ENCODE measurements around the gene EEF1AKMT1. TPM values are rescaled to one million over a fixed set of nuclear protein-coding genes. Genes with fewer than 3 reads are reported as not detected.
"Not testable (repeated sequence)": the region's sequence is repeated elsewhere in the genome, so short reads cannot be mapped to it uniquely, and the experiment has no call there.

Gene EEF1AKMT1
- total RNA-seq, 1 donor from 2014 or later, result 9.9 TPM

DNA sequence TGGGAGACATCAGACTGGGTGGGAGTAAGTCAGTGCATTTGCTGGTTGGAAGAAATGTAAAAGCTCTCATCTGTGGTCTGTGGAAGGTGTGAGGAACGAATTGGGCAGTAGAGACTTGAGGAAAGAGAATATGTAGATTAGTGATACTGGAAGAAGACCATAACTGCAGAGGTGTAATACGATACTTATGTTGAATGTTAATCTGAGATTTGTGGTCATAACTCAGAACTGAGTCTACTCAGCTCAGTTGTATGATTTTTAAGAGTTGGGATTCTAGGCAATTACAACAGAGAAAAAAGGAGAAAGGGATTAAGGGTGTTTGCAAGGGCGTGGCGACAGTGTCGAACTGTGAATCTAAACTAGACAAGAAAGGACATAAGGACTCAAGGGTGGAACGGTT lies 73.5 kb downstream of the EEF1AKMT1 start:
- intact Hi-C loops (cut with micrococcal nuclease), result loop anchor here (5.0 kb wide), 1 partner anchor 503 kb away; no protein-coding TSS in a partner anchor

DNA sequence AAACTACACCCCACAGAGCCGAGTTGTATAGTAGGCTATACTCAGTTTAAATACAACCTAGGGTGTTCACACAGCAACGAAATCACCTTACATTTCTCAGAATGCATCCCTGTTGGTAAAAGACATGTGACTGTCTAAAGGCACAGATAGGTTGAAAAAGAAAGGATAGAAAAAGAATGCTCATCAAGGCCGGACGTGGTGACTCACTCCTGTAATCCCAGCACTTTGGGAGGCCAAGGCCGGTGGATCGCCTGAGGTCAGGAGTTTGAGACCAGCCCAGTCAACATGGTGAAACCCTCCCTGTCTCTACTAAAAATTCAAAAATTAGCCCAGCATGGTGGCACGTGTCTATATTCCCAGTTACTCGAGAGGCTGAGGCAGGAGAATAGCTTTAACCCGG lies 74.0 kb downstream of the EEF1AKMT1 start:
- intact Hi-C loops (cut with micrococcal nuclease), result loop anchor here (5.0 kb wide), 1 partner anchor 502 kb away; no protein-coding TSS in a partner anchor

DNA sequence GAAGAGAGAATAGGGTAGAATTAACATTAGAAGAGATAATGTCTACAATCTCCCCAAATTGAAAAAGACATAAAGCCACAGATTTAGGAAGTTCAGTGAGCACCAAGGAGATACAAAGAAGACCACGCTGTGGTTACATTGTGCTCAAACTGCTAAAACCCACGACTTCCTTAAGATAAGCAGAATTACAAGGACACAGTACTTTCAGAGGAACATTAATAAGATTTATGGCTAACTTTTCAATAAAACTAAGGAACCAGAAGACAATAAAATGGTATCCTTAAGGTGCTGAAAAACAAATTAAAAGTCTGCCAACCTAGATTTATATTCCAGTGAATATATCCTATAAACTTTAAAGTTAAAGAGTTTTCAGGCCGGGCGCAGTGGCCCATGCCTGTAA lies 77.7 kb downstream of the EEF1AKMT1 start:
- intact Hi-C loops (cut with micrococcal nuclease), result no loop called here

DNA sequence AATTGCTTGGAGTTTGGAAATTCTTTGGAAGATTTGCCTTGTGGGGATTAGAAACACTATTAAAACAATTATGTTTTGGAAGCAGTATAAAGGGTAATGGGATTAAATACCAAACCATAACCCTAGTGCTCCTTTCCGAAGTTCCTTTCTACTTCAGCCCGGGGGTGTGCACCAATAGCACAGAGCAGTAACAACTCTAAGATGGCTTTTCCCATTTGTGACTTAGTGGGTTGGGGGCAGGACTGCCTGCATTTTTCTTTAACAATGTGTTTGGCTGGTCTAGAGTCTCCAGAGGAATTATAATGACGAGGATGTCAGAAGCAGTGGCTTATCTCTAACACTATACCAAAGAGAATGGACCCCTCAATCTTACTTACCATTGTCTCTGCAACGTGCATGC lies 82.1 kb downstream of the EEF1AKMT1 start:
- intact Hi-C loops (cut with micrococcal nuclease), result no loop called here

DNA sequence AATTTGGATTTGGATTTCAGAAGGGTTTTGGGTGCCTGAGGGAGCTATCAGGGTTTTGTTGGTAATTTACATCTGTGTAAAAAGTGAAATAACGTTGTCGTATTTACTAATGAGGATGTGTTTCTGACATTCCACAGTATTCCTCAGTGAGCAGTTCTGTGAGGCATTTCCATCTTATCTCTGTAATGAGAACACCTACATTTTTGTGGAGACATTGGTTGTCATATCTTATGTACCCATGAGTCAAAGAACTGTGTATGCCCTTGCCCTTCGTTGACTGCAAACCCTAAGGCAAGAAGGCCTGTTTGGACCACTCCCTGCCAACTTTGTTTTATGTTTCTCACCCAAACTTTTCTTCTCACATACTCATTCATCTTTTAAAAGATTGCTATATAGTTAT lies 84.5 kb downstream of the EEF1AKMT1 start:
- intact Hi-C loops (cut with micrococcal nuclease), result no loop called here

DNA sequence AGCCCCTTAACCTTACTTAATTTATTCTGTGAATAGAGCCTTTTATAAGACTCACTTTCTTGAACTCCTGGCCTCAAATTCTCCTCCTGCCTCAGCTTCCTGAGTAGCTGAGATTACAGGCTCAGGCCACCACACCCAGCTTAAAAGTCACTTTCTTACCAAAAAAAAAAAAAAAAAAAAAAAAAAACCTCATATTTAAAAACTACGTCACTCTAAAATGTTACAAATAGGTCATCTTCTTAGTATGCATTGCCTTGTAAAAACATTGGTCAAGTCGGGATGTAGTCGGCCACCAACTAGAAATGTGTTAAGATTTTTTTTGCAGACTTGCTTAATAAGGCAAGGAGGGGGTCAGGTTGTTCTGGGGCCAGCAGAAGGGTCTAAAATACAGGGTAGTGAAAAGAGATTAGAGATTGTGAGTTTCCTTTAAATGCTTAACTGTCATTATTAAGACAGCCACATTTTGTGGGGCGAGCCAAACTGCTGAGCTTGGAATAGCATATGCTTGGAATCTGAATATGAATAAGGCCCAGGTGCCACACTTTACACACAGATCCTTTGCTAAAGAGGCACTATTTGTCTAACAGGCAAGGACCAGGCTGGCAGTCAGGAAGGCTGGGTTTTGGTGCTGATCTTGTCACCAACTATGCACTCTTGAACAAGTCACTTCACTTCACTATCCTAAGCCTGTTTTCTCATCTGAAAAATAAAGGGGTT lies 86.7 kb downstream of the EEF1AKMT1 start:
- intact Hi-C loops (cut with micrococcal nuclease), result no loop called here

DNA sequence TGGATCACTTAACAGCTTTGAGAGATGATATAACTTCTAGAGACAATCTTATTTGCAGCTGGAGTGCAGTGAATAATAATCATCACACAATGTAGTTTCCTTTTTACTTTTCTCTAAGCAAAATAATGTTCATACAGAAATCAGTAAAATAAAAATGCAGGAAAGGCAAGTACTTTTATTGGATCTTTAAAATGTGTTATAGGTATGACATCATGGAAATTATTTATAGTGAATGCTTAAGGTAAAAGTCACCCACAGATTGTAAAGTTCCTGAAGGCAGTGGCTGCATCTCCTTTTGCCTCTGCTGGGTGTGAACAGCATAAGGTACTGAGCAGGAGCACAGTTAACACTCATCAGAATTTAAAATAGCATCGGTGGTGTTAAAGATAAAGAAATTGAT lies 87.6 kb downstream of the EEF1AKMT1 start:
- intact Hi-C loops (cut with micrococcal nuclease), result no loop called here

DNA sequence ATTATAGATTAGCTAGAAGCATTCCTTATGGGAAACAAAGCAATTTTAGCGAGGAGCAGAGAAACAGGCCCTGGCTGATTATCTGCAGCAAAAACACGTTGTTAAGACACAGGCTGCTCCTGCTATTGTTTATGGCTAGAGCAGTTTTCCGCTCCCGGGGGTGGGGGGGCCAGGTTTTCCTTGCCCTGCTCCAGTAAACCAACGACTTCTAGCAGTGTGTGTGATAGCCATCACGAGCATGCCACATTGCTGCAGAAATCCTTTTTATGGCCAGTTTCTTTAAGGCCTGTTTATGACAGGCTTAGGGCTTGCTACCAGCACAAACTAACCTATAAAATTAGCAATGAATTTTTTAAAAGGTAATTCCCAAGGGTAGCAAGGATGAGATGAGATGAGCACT lies 88.7 kb downstream of the EEF1AKMT1 start:
- intact Hi-C loops (cut with micrococcal nuclease), result no loop called here

DNA sequence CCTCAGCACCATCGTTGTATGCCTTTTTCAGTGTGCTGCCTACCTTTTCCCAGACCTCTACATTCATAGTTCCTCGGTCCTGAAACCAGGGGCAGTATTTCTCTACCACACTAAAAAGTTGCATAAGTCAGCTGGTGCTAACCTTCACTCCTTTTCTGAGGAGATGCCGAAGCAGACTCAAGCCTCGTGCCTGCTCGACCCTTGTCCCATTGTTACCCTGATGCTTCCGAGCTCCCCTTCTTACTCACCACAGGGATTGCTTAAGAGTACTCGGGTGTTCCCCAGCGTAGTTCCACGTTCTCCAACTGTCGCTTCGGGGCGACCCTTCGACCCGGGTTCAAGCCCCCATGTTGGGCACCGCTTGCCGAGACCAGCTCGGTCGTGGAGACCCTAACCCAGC lies 89.2 kb downstream of the EEF1AKMT1 start:
- intact Hi-C loops (cut with micrococcal nuclease), result no loop called here

DNA sequence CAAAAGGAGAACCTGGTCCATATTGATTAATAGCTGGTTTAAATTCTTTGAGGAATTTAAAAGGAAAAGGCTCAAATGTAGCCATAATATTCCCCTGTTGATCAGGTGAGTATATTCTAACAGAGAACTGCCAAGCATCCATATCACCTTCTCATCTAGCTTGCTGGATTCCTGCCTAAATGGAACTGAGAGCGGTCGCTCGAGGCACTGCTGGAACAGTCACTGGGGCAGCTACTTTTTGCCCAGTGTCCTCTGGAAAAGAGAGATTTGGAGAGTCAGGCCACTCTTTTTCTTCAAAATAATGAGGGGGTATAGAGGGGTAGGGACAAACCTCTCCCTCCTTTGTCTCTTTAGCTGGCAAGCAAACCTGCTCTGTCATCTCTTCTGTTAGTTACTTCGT lies 89.7 kb downstream of the EEF1AKMT1 start:
- intact Hi-C loops (cut with micrococcal nuclease), result no loop called here

DNA sequence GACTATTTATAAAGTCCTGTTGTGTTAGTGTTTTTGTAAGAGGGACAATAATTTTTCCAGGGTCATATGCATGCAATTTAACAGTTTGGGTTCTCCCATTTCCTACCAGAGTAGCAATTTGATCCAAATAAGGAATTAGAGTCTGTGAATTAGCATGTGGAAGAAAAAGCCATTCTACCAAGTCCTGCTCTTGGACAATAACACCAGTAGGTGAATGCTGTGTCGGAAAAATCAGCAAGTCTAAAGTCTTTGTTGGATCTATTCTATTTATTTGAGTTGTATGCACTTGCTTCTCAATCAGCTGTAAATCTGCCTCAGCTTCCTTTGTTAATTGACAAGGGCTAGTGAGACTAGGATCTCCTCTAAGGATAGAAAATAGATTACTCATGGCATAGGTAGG lies 91.7 kb downstream of the EEF1AKMT1 start:
- intact Hi-C loops (cut with micrococcal nuclease), result no loop called here

DNA sequence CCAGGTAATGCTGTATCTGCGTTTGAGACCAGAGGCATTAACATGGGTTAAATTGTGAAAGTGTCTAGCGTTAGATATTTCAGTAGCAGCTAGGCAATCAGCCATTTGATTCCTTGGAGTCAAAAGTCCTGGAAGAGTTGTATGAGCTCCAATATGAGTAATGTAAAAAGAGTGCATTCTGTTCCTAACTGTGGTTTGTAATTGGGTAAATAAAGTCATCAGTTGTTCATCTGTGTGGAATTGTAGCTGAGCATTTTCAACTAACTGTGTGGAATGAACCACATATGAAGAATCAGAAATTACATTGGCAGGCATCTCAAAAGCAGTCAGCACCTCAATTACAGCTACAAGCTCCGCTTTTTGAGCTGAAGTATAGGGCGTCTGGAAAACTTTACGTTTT lies 92.3 kb downstream of the EEF1AKMT1 start:
- intact Hi-C loops (cut with micrococcal nuclease), result not testable (repeated sequence)

DNA sequence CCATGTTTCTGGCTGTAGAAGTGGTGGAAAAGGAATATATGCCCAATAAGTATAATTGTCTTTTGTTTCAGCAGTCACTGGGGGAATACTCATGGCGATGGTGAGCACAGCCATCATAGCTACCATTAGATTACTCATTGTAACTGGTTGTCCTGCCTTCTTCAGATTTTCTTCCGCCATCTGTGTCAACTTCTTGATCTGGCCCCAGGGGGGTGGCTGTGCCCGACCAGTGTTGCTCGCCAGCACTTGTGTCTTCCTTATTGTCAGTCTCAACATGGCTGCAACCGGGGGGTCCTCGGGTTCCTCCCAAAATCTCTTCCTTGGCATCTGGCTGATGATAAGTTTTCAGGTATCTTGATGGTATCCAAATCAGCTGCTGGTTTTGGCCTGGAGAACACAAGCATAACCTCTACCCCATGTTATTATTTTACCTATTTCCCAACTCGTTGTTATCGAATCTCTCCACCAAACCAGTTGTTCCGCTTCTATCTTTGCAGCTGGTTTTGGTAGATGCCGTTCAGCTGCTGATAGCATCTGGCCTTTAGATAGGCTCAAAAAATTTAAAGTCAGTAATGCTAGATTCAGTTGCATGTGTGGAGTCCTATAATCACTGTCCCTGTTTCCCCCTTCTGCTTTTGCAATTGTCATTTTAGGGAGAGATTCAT lies 93.2 kb downstream of the EEF1AKMT1 start:
- intact Hi-C loops (cut with micrococcal nuclease), result no loop called here

DNA sequence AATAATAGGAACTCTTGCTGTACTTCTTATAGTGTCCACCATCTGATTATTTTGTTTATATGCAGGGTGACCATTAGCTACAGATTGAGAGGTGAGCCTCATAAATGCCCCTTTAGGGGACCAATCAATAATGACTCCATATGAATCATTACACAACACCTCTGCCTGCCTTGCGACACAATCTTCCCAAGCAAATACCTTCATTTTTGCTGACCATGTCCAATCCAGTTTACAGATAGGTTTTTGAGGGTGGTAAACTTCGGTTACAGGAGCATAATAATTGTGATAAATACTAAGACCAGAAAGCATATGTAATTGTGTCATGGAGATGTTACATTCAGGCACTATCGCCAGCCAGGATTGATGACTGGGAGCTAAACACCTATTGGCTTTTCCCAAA lies 93.9 kb downstream of the EEF1AKMT1 start:
- intact Hi-C loops (cut with micrococcal nuclease), result no loop called here

Other genes starting within 250 kb of the EEF1AKMT1 start
- gene CRYL1, start 248.1 kb downstream of the EEF1AKMT1 start, total RNA-seq, result 10.9 and 11.8 TPM in 2 replicates
- gene IFT88, start 206.8 kb downstream of the EEF1AKMT1 start, total RNA-seq, result 4.8 and 5.7 TPM in 2 replicates
- 0.09 and 0.18 TPM in 2 replicates for gene IL17D, start 70.3 kb downstream of the EEF1AKMT1 start, total RNA-seq
- gene XPO4, start 128.8 kb upstream of the EEF1AKMT1 start, total RNA-seq, result 19.9 and 21.4 TPM in 2 replicates

Data from T-helper 2 cell treated with Interferon-gamma antibody and Interleukin-4, amounts not matched to agents 100 ng/mL and 5 ng/mL, for 36 hours (primary cell).